PC-3 (cell line): Measurements from ENCODE around the gene MYO16. TPM values are rescaled to one million over a fixed set of nuclear protein-coding genes. Genes with fewer than 3 reads are reported as not detected.

Source experiments
- ATAC-seq: fragments of 200-7000 bp; cut with Tn5 transposase; 2 replicates; pipeline ENCODE4 v1.9.1; 2020; ENCODE audit warnings: mild to moderate bottlenecking, moderate library complexity
- BruUV-seq: library from RNA; stranded (reverse); fragments of 400-500 nt; replicated peaks from 2 replicates; lab custom pipeline; 2021; lab: Mats Ljungman, UMichigan
- CTCF ChIA-PET: fragments of 300-600 bp; sonication (Branson Sonifier 250); formaldehyde crosslinking; loops from one replicate; lab custom pipeline; 2022; ENCODE audit warnings: antibody characterized with exemption; lab: Charles Lee
- POLR2A ChIA-PET: fragments of 300-600 bp; sonication (Branson Sonifier 250); formaldehyde crosslinking; loops from one replicate; lab custom pipeline; 2022; ENCODE audit warnings: antibody characterized with exemption; ENCODE audit not compliant: unreplicated experiment; lab: Charles Lee
- DNase-seq: peaks from one replicate; pipeline ENCODE4 v3.0.0-alpha.2; 2015
- H2AFZ ChIP-seq: fragments of 300-600 bp; sonication (generic); 2 replicates; pipeline ENCODE4 v1.6.0; 2016; ENCODE audit warnings: antibody characterized with exemption, low read length
- H3F3A ChIP-seq: fragments of 300-600 bp; sonication (generic); one replicate; pipeline ENCODE4 v1.6.0; 2017; ENCODE audit warnings: antibody characterized with exemption, low read length, control low read depth, mild to moderate bottlenecking; ENCODE audit not compliant: unreplicated experiment
- H3K27ac ChIP-seq: fragments of 300-600 bp; sonication (generic); 2 replicates; pipeline ENCODE4 v1.5.1; 2016; ENCODE audit warnings: mild to moderate bottlenecking, low read length
- H3K27me3 ChIP-seq: fragments of 300-600 bp; sonication (generic); 2 replicates; pipeline ENCODE4 v1.6.1; 2016; ENCODE audit warnings: low read length, mixed read lengths
- H3K36me3 ChIP-seq: fragments of 300-600 bp; sonication (generic); 2 replicates; pipeline ENCODE4 v1.6.1; 2016; ENCODE audit warnings: low read depth, mixed run types, low read length, mixed read lengths
- H3K4me1 ChIP-seq: fragments of 300-600 bp; sonication (generic); 2 replicates; pipeline ENCODE4 v1.5.1; 2016; ENCODE audit warnings: low read length; ENCODE audit not compliant: insufficient read depth
- H3K4me2 ChIP-seq: fragments of 300-600 bp; sonication (generic); 2 replicates; pipeline ENCODE4 v1.6.0; 2016; ENCODE audit warnings: low read length
- H3K4me3 ChIP-seq: fragments of 300-600 bp; sonication (generic); 2 replicates; pipeline ENCODE4 v1.5.1; 2016; ENCODE audit warnings: mild to moderate bottlenecking, low read length, mixed read lengths
- H3K79me2 ChIP-seq: fragments of 300-600 bp; sonication (generic); 2 replicates; pipeline ENCODE4 v1.6.1; 2017; ENCODE audit warnings: low read length, mixed read lengths
- H3K9ac ChIP-seq: fragments of 300-600 bp; sonication (generic); 2 replicates; pipeline ENCODE4 v1.6.0; 2016; ENCODE audit warnings: mild to moderate bottlenecking, low read length
- H3K9me2 ChIP-seq: fragments of 300-600 bp; sonication (generic); replicated peaks from 2 replicates; pipeline ENCODE4 v1.6.1; 2016; ENCODE audit warnings: mixed run types, low read length, mixed read lengths
- H3K9me3 ChIP-seq: fragments of 300-600 bp; sonication (generic); 2 replicates; pipeline ENCODE4 v1.6.1; 2016; ENCODE audit warnings: low read length, mixed read lengths
- H4K20me1 ChIP-seq: fragments of 300-600 bp; sonication (generic); 2 replicates; pipeline ENCODE4 v1.6.1; 2016; ENCODE audit warnings: low read length, mixed read lengths
- EZH2 ChIP-seq: fragments of 300-600 bp; sonication (generic); IDR thresholded peaks from one replicate; pipeline ENCODE4 v1.6.1; 2017; ENCODE audit warnings: antibody characterized with exemption, mild to moderate bottlenecking, low read length; ENCODE audit not compliant: unreplicated experiment
- EZH2phosphoT487 ChIP-seq: fragments of 300-600 bp; sonication (generic); IDR thresholded peaks from 2 replicates; pipeline ENCODE4 v1.6.1; 2018; ENCODE audit warnings: mild to moderate bottlenecking, antibody characterized with exemption, low read length, borderline replicate concordance
- intact Hi-C: fragments of 100-400 bp; cut with micrococcal nuclease; formaldehyde crosslinking; loops from 2 replicates; pipeline ENCODE4 v1.9.0; 2023
- total RNA-seq: library from RNA; depleted of rRNA; stranded (reverse); fragments of >200 nt; gene quantifications from 2 replicates; pipeline ENCODE4 v1.2.3, GENCODE V29; 2014
- TF ChIP-seq, protein P1 (sequence below): fragments of 300-600 bp; sonication (generic); conservative IDR thresholded peaks from 2 replicates; pipeline ENCODE4 v1.5.1; 2017; ENCODE audit warnings: antibody characterized with exemption, low read depth, mild to moderate bottlenecking, low read length

The MYO16 gene
- total RNA-seq, 1 experiment from 2014 or later: not detected

GRCh38 chr13:108686027-108686426 lies 56.6 kb downstream of the MYO16 start:
- Histone ChIP-seq H3K4me2 (no peak overlapping the region), H4K20me1 (no peaks in the 10 kb centered on the region), H2AFZ (no peak overlapping the region), H3K9ac (no peak overlapping the region), H3F3A (no peaks in the 10 kb centered on the region), H3K4me3 (no peak overlapping the region), H3K9me3 (no peaks in the 10 kb centered on the region), H3K79me2 (no peaks in the 10 kb centered on the region), H3K27ac (no peak overlapping the region), H3K9me2 (no peaks in the 10 kb centered on the region), H3K27me3 (no peaks in the 10 kb centered on the region), H3K4me1 (no peaks in the 10 kb centered on the region), H3K36me3 (no peaks in the 10 kb centered on the region)
- no peak for ATAC-seq
- no peak for DNase-seq
- BruUV-seq: no TSS peak
- ChIA-PET CTCF (no interaction called here), POLR2A (no interaction called here)
- intact Hi-C loops: no loop called here
- TF ChIP-seq, protein P1, sequence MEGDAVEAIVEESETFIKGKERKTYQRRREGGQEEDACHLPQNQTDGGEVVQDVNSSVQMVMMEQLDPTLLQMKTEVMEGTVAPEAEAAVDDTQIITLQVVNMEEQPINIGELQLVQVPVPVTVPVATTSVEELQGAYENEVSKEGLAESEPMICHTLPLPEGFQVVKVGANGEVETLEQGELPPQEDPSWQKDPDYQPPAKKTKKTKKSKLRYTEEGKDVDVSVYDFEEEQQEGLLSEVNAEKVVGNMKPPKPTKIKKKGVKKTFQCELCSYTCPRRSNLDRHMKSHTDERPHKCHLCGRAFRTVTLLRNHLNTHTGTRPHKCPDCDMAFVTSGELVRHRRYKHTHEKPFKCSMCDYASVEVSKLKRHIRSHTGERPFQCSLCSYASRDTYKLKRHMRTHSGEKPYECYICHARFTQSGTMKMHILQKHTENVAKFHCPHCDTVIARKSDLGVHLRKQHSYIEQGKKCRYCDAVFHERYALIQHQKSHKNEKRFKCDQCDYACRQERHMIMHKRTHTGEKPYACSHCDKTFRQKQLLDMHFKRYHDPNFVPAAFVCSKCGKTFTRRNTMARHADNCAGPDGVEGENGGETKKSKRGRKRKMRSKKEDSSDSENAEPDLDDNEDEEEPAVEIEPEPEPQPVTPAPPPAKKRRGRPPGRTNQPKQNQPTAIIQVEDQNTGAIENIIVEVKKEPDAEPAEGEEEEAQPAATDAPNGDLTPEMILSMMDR: no peak
- TF ChIP-seq EZH2 (no peak), EZH2phosphoT487 (no peak)

DNA sequence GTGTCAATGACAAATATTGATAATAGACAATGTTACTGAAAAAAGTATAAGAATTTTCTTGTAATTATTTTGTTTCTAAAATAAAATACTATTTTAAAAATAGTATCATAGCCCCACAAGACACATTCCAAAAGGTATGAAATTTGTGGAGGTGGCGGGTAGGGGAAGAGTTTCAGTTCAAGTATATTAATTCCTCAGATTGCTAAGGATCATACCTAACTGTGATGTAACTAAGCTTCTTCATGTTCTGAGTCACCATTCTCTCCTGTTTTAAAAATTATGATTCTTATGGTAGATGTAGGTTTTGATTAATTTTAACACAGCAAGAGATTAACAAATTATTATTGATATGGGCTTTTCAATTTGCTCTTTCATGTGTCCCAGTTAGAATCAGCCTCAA lies 61.3 kb downstream of the MYO16 start:
- no peak overlapping the region for H3K27ac ChIP-seq
- ATAC-seq (no peak), DNase-seq (no peak)
- no peak overlapping the region for H2AFZ ChIP-seq
- H3K9me2 ChIP-seq: no peaks in the 10 kb centered on the region
- H3K4me2 ChIP-seq: no peak overlapping the region
- H4K20me1 ChIP-seq: no peaks in the 10 kb centered on the region
- H3K9ac ChIP-seq: no peak overlapping the region
- ChIA-PET CTCF (no interaction called here), POLR2A (no interaction called here)
- no peaks in the 10 kb centered on the region for H3K36me3 ChIP-seq
- no peaks in the 10 kb centered on the region for H3K9me3 ChIP-seq
- no peaks in the 10 kb centered on the region for H3K79me2 ChIP-seq
- no peaks in the 10 kb centered on the region for H3K4me1 ChIP-seq
- TF ChIP-seq EZH2phosphoT487: no peak
- TF ChIP-seq EZH2: no peak
- TF ChIP-seq, protein P1: no peak
- no TSS peak for BruUV-seq
- H3K4me3 ChIP-seq: no peak overlapping the region
- H3F3A ChIP-seq: no peaks in the 10 kb centered on the region
- intact Hi-C loops: no loop called here
- no peaks in the 10 kb centered on the region; the same call in 1 of the 2 replicates for H3K27me3 ChIP-seq

GRCh38 chr13:108700422-108701170 lies 71.2 kb downstream of the MYO16 start:
- H3K27me3 ChIP-seq: no peaks in the 10 kb centered on the region
- no peaks in the 10 kb centered on the region for H3K9me2 ChIP-seq
- POLR2A ChIA-PET: no interaction called here
- peak; percentile 75 for DNase-seq
- BruUV-seq: no TSS peak
- intact Hi-C loops: no loop called here
- H3K4me3 ChIP-seq: no peak overlapping the region
- no peaks in the 10 kb centered on the region for H3K9me3 ChIP-seq
- ATAC-seq: peak; percentile 18; the same call in 1 of the 2 replicates
- H4K20me1 ChIP-seq: no peaks in the 10 kb centered on the region
- H2AFZ ChIP-seq: no peak overlapping the region
- no peaks in the 10 kb centered on the region for H3K79me2 ChIP-seq
- no peak overlapping the region for H3K9ac ChIP-seq
- no peak for TF ChIP-seq EZH2
- no peak for TF ChIP-seq EZH2phosphoT487
- TF ChIP-seq, protein P1: no peak
- H3K27ac ChIP-seq: peak overlapping the region; percentile 44
- H3K4me2 ChIP-seq: peak overlapping the region; percentile 48; the same call in 1 of the 2 replicates
- no peaks in the 10 kb centered on the region for H3K36me3 ChIP-seq
- peaks cover 8% of the 10 kb centered on the region for H3K4me1 ChIP-seq
- no peaks in the 10 kb centered on the region for H3F3A ChIP-seq
- CTCF ChIA-PET: no interaction called here
